GM10266 (cell line): ENCODE measurements around the gene DVL2.
"Not testable (repeated sequence)": the region's sequence is repeated elsewhere in the genome, so short reads cannot be mapped to it uniquely, and the experiment has no call there.

Source experiments
- DNase-seq: peaks from one replicate; pipeline ENCODE4 v3.0.0; 2012; ENCODE audit errors: extremely low spot score
- CTCF ChIP-seq: IDR thresholded peaks from 2 replicates; pipeline ENCODE4 v1.5.1; 2012; ENCODE audit warnings: mild to moderate bottlenecking, low read depth; ENCODE audit not compliant: control insufficient read depth, insufficient read depth; ENCODE audit errors: missing control alignments

The DVL2 gene

GRCh38 chr17:7249214-7249613 lies 14.9 kb upstream of the DVL2 start:
- TF ChIP-seq CTCF, result no peak
- DNase-seq, result no peak

GRCh38 chr17:7248796-7249195 lies 14.5 kb upstream of the DVL2 start:
- no peak for TF ChIP-seq CTCF
- no peak for DNase-seq

- TF ChIP-seq CTCF, result no peak
- no peak for DNase-seq
Measured at GRCh38 chr17:7246779-7247178, 12.5 kb upstream of the DVL2 start.

- not testable (repeated sequence) for DNase-seq
Measured at GRCh38 chr17:7243838-7244237, 9.5 kb upstream of the DVL2 start.

GRCh38 chr17:7243453-7243729 lies 9.1 kb upstream of the DVL2 start:
- TF ChIP-seq CTCF, result no peak

GRCh38 chr17:7242717-7243452 lies 8.6 kb upstream of the DVL2 start:
- peak; percentile 7 for TF ChIP-seq CTCF
- peak; percentile 92 for DNase-seq

More at GRCh38 chr17:7243453-7243729, 9.1 kb upstream of the DVL2 start:
- no peak for DNase-seq

- DNase-seq, result peak; percentile 85
- TF ChIP-seq CTCF, result no peak
Measured at GRCh38 chr17:7241783-7242716, 7.7 kb upstream of the DVL2 start, which contains the start of gene GABARAP. GABARAP (minus strand) TSS chr17:7242449; CDS start chr17:7242330, 119 bp downstream.
